Astrocyte (in vitro differentiated cells and primary cell): ENCODE data around the gene CDH20. TPM values are rescaled to one million over a fixed set of nuclear protein-coding genes. Genes with fewer than 3 reads are reported as not detected.

Experiments used
- DNase-seq: peaks from one replicate; pipeline ENCODE4 v3.0.0-alpha.2; 2010; ENCODE audit warnings: low read depth
- FAIRE-seq: peaks from 2 replicates; lab custom pipeline; 2011; peaks lifted over from hg19 to GRCh38; lab: Jason Lieb, UNC
- H2AFZ ChIP-seq: 2 replicates; pipeline ENCODE4 v1.6.0; 2012; ENCODE audit warnings: low read depth, low read length, inconsistent platforms
- H3K27ac ChIP-seq: 2 replicates; pipeline ENCODE4 v1.5.1; 2011; ENCODE audit warnings: low read depth, low read length, inconsistent platforms
- H3K27me3 ChIP-seq: 2 replicates; pipeline ENCODE4 v1.6.0; 2011; ENCODE audit warnings: low read length, inconsistent platforms; ENCODE audit not compliant: insufficient read depth
- H3K36me3 ChIP-seq: 2 replicates; pipeline ENCODE4 v1.5.1; 2011; ENCODE audit warnings: low read length, inconsistent platforms; ENCODE audit not compliant: insufficient read depth
- H3K4me1 ChIP-seq: 2 replicates; pipeline ENCODE4 v1.5.1; 2011; ENCODE audit warnings: low read length, inconsistent platforms; ENCODE audit not compliant: insufficient read depth
- H3K4me2 ChIP-seq: 2 replicates; pipeline ENCODE4 v1.6.0; 2012; ENCODE audit warnings: low read length, inconsistent platforms
- H3K4me3 ChIP-seq: 2 replicates; pipeline ENCODE4 v1.5.1; 2011; ENCODE audit warnings: low read depth, mild to moderate bottlenecking, low read length, inconsistent platforms; ENCODE audit not compliant: insufficient read depth
- H3K79me2 ChIP-seq: 2 replicates; pipeline ENCODE4 v1.6.0; 2012; ENCODE audit warnings: mild to moderate bottlenecking, low read length, inconsistent platforms; ENCODE audit not compliant: insufficient read depth
- H3K9ac ChIP-seq: 2 replicates; pipeline ENCODE4 v1.6.0; 2012; ENCODE audit warnings: mild to moderate bottlenecking, low read length, inconsistent platforms
- H3K9me3 ChIP-seq: 2 replicates; pipeline ENCODE4 v1.5.1; 2012; ENCODE audit warnings: low read depth, mild to moderate bottlenecking, low read length, inconsistent platforms; ENCODE audit not compliant: insufficient read depth
- H4K20me1 ChIP-seq: 2 replicates; pipeline ENCODE4 v1.6.0; 2012; ENCODE audit warnings: low read length, inconsistent platforms; ENCODE audit not compliant: insufficient read depth
- H3K27ac Mint-ChIP-seq: one replicate; pipeline ENCODE4 v1.8.0; 2021; ENCODE audit warnings: mild to moderate bottlenecking, mixed read lengths; ENCODE audit not compliant: unreplicated experiment
- H3K27me3 Mint-ChIP-seq: one replicate; pipeline ENCODE4 v1.8.0; 2021; ENCODE audit warnings: low read depth, mixed read lengths; ENCODE audit not compliant: unreplicated experiment
- H3K36me3 Mint-ChIP-seq: one replicate; pipeline ENCODE4 v1.8.0; 2021; ENCODE audit warnings: low read depth, mixed read lengths; ENCODE audit not compliant: unreplicated experiment
- H3K4me1 Mint-ChIP-seq: one replicate; pipeline ENCODE4 v1.8.0; 2021; ENCODE audit warnings: low read depth, mixed read lengths; ENCODE audit not compliant: unreplicated experiment
- H3K4me3 Mint-ChIP-seq: one replicate; pipeline ENCODE4 v1.8.0; 2021; ENCODE audit warnings: mild to moderate bottlenecking, moderate library complexity, mixed read lengths; ENCODE audit not compliant: unreplicated experiment
- H3K9me3 Mint-ChIP-seq: one replicate; pipeline ENCODE4 v1.8.0; 2021; ENCODE audit warnings: mild to moderate bottlenecking, mixed read lengths; ENCODE audit not compliant: unreplicated experiment
- CTCF ChIP-seq: IDR thresholded peaks from 2 replicates; pipeline ENCODE4 v1.5.1; 2011; ENCODE audit warnings: low read depth, mild to moderate bottlenecking, inconsistent platforms, low read length, moderate library complexity; ENCODE audit not compliant: insufficient read depth
- EZH2 ChIP-seq: IDR thresholded peaks from 2 replicates; pipeline ENCODE4 v1.6.1; 2012; ENCODE audit warnings: mild to moderate bottlenecking, low read length, inconsistent platforms; ENCODE audit not compliant: insufficient read depth
- total RNA-seq: library from RNA; stranded (reverse); gene quantifications from 2 replicates; pipeline ENCODE4 v1.2.1, GENCODE V29; 2021

The CDH20 gene
- total RNA-seq, 1 donor from 2014 or later = not detected

DNA sequence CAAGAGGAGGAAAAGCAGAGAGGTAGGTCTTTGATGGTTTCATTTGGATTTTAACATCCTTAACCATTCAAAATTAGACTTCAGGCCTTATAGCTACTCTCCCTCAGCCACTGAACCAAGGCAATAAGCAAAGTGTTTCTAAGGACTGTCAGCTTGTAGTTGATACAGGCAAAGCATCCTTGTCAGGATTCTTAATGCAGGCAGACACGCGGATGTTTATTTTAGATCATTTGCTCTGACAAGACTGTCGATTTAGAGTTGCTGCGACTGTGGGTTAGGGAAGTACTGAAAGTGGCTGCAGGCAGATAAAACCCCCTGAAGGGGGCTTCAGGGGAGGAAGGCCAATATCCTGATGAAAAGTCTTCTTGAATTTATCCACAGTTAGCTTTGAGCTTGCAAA, 46.6 kb downstream of the CDH20 start:
- H3K4me3 Mint-ChIP-seq = no peak overlapping the region
- Histone ChIP-seq H3K36me3 (no peaks in the 10 kb centered on the region), H3K4me2 (no peak overlapping the region), H3K27ac (no peak overlapping the region), H3K79me2 (no peaks in the 10 kb centered on the region), H2AFZ (no peak overlapping the region), H4K20me1 (no peaks in the 10 kb centered on the region), H3K27me3 (no peaks in the 10 kb centered on the region), H3K9me3 (no peaks in the 10 kb centered on the region), H3K9ac (no peak overlapping the region), H3K4me3 (no peak overlapping the region), H3K4me1 (no peaks in the 10 kb centered on the region)
- H3K27me3 Mint-ChIP-seq = no peaks in the 10 kb centered on the region
- no peak overlapping the region for H3K27ac Mint-ChIP-seq
- DNase-seq = no peak
- H3K36me3 Mint-ChIP-seq = no peaks in the 10 kb centered on the region
- no peaks in the 10 kb centered on the region for H3K4me1 Mint-ChIP-seq
- FAIRE-seq = no peak
- no peak for TF ChIP-seq CTCF
- TF ChIP-seq EZH2 = no peak
- H3K9me3 Mint-ChIP-seq = peaks cover 4% of the 10 kb centered on the region

GRCh38 chr18:61388010-61388409, 54.8 kb downstream of the CDH20 start:
- no peak overlapping the region for H3K4me3 ChIP-seq
- H3K36me3 ChIP-seq = no peaks in the 10 kb centered on the region
- DNase-seq (no peak), FAIRE-seq (no peak)
- H3K4me2 ChIP-seq = no peak overlapping the region
- no peak overlapping the region for H3K27ac Mint-ChIP-seq
- H3K79me2 ChIP-seq = no peaks in the 10 kb centered on the region
- no peaks in the 10 kb centered on the region for H3K27me3 ChIP-seq
- H3K27me3 Mint-ChIP-seq = peaks cover 1% of the 10 kb centered on the region
- no peak overlapping the region for H3K4me3 Mint-ChIP-seq
- H3K9me3 Mint-ChIP-seq = no peaks in the 10 kb centered on the region
- H3K36me3 Mint-ChIP-seq = no peaks in the 10 kb centered on the region
- no peaks in the 10 kb centered on the region for H3K4me1 ChIP-seq
- H3K9ac ChIP-seq = no peak overlapping the region
- TF ChIP-seq EZH2 (no peak), CTCF (no peak)
- H3K27ac ChIP-seq = no peak overlapping the region
- H2AFZ ChIP-seq = no peak overlapping the region
- no peaks in the 10 kb centered on the region for H3K4me1 Mint-ChIP-seq
- H3K9me3 ChIP-seq = no peaks in the 10 kb centered on the region
- no peaks in the 10 kb centered on the region for H4K20me1 ChIP-seq

- Histone ChIP-seq H3K4me1 (peaks cover 14% of the 10 kb centered on the region), H3K4me3 (no peak overlapping the region), H3K36me3 (no peaks in the 10 kb centered on the region), H3K4me2 (no peak overlapping the region), H2AFZ (no peak overlapping the region), H3K79me2 (no peaks in the 10 kb centered on the region), H3K27ac (no peak overlapping the region), H3K9ac (no peak overlapping the region), H3K9me3 (no peaks in the 10 kb centered on the region), H4K20me1 (no peaks in the 10 kb centered on the region), H3K27me3 (no peaks in the 10 kb centered on the region)
- no peak overlapping the region for H3K27ac Mint-ChIP-seq
- no peak for FAIRE-seq
- peaks cover 3% of the 10 kb centered on the region for H3K4me1 Mint-ChIP-seq
- TF ChIP-seq EZH2 = no peak
- no peak for TF ChIP-seq CTCF
- H3K4me3 Mint-ChIP-seq = no peak overlapping the region
- DNase-seq = no peak
- no peaks in the 10 kb centered on the region for H3K36me3 Mint-ChIP-seq
- no peaks in the 10 kb centered on the region for H3K9me3 Mint-ChIP-seq
- H3K27me3 Mint-ChIP-seq = peaks cover 1% of the 10 kb centered on the region
Measured at GRCh38 chr18:61394983-61395382, 61.8 kb downstream of the CDH20 start.
